ENCODE measurements around the gene ITPA. TPM values are rescaled to one million over a fixed set of nuclear protein-coding genes. Genes with fewer than 3 reads are reported as not detected.

ITPA gene
- total and polyA plus RNA-seq, 2 of the 8 experiments (the other 6 are each of a cell fraction or from before 2014, with no cell fraction given), result 88.2 to 94.0 TPM

DNA sequence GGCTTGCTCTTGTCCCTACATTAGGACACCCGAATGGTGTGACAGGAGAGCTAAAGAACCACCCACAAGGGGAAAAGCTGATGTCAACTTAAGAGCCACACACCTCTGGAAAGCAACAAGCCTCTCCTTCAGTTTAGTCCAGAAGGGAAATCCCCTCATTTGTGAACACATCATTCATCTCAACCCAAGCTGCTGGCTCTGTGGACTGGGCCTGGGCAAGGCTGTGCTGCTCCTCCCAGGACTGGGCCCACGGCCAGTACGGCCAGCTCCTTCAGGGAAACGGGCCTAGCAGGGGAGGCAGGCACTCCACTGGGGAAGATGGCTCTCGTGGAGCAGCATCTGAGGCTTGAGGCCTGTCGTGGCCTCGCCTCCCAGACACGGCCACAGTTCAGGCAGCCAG, 42.5 kb downstream of the ITPA start:
- Histone ChIP-seq H3K9me3 (ENCODE audit: insufficient read depth in 2 of 2, low read depth in 1 of 2, low read length in 1 of 2) (no peaks in the 10 kb centered on the region), H2BK20ac (ENCODE audit: low read length) (no peak overlapping the region), H3K56ac (replicated peaks; ENCODE audit: insufficient read length, low read depth, low read length) (no peak overlapping the region), H2BK12ac (ENCODE audit: low read depth, low read length) (no peak overlapping the region), H3K4me3 (ENCODE audit: extremely low read depth in 1 of 4, insufficient read depth in 2 of 4, low read depth in 3 of 4, low read length in 4 of 4) (no peak overlapping the region), H4K91ac (replicated peaks; ENCODE audit: insufficient read length, low read length) (no peak overlapping the region), H3K4ac (replicated peaks; ENCODE audit: insufficient read length, low read depth, low read length) (no peak overlapping the region), H4K20me1 (replicated peaks in 1 of 2; ENCODE audit: control insufficient read depth in 1 of 2, insufficient read depth in 2 of 2, low read length in 2 of 2) (peaks cover 0 to 3% of the 10 kb centered on the region in 2 experiments), H2AK5ac (ENCODE audit: low read depth, low read length) (no peak overlapping the region), H3K79me1 (ENCODE audit: low read depth, low read length) (no peaks in the 10 kb centered on the region), H2BK5ac (ENCODE audit: low read depth, low read length) (no peak overlapping the region), H3K18ac (ENCODE audit: extremely low read depth, low read length) (no peak overlapping the region), H2AFZ (ENCODE audit: low read length) (no peak overlapping the region), H3K23me2 (ENCODE audit: low read depth, low read length) (peaks cover 4% of the 10 kb centered on the region; the same call in 1 of the 2 replicates), H2BK120ac (replicated peaks; ENCODE audit: low read depth, low read length) (no peak overlapping the region), H3K4me2 (ENCODE audit: insufficient read depth in 1 of 2, low read depth in 2 of 2, low read length in 2 of 2) (no peak overlapping the region), H3K79me2 (ENCODE audit: control insufficient read depth in 1 of 2, insufficient read depth in 2 of 2, low read length in 2 of 2) (no peaks in the 10 kb centered on the region), H3K4me1 (replicated peaks in 1 of 4; ENCODE audit: control insufficient read depth in 3 of 4, insufficient read depth in 4 of 4, low read length in 3 of 4) (peaks cover 0 to 5% (median 1%) of the 10 kb centered on the region in 4 experiments; a peak in 3 of 7 replicates), H3K23ac (ENCODE audit: insufficient read length) (no peak overlapping the region), H4K8ac (ENCODE audit: extremely low read depth, insufficient read depth, low read length) (no peak overlapping the region; the same call in 1 of the 2 replicates), H2BK15ac (ENCODE audit: low read length) (no peak overlapping the region), H3K9ac (replicated peaks in 1 of 4; ENCODE audit: extremely low read depth in 1 of 4, low read depth in 3 of 4, low read length in 3 of 4) (no peak overlapping the region), H3K27ac (ENCODE audit: low read depth, low read length) (no peak overlapping the region), H3K27me3 (replicated peaks in 1 of 4; ENCODE audit: control insufficient read depth in 3 of 4, extremely low read depth in 1 of 4, insufficient read depth in 3 of 4, low read length in 3 of 4) (peaks cover 0 to 24% (median 18%) of the 10 kb centered on the region in 4 experiments; a peak in 6 of 7 replicates), H3K14ac (ENCODE audit: insufficient read length) (no peak overlapping the region), H3K36me3 (ENCODE audit: control insufficient read depth in 2 of 4, insufficient read depth in 4 of 4, low read length in 3 of 4) (peaks cover 0 to 4% (median 0%) of the 10 kb centered on the region in 4 experiments; a peak in 1 of 8 replicates), H4K5ac (ENCODE audit: insufficient read length, low read depth, low read length) (no peak overlapping the region)
- FAIRE-seq (no peak), DNase-seq (ENCODE audit: low read depth in 1 of 2, low spot score in 2 of 2) (no peak)
- CTCF ChIA-PET (ENCODE audit: partially characterized antibody), result interaction anchor here (0.6 to 10.5 kb wide), 18 partner anchors 8 to 182 kb away, joined by 3 to 158 read pairs (median 8); partner anchors contain the start of gene SLC4A11
- 90% methylated on average over 7 of the region's 8 CpGs; no CpG with 5 or more reads in 1 of the 2 experiments for WGBS, 2 experiments (ENCODE audit: extremely low coverage in 1 of 2, insufficient coverage in 1 of 2, insufficient read length in 1 of 2, insufficient replicate concordance in 2 of 2, low coverage in 1 of 2, low lambda C conversion rate in 2 of 2, missing lambda C conversion rate in 1 of 2)
- POLR2A ChIA-PET (ENCODE audit: partially characterized antibody), result interaction anchor here (1.0 kb wide), 1 partner anchor 28 kb away, joined by 3 read pairs; no protein-coding TSS in a partner anchor
- TF ChIP-seq BCL11A (IDR thresholded peaks at IDR 0.05; ENCODE audit: low read depth in 2 of 2, low read length in 2 of 2) (no peak), SRF (IDR thresholded peaks at IDR 0.05; ENCODE audit: low read depth, low read length) (no peak), SAP30 (IDR thresholded peaks at IDR 0.05; ENCODE audit: insufficient read depth, insufficient replicate concordance, low read length) (no peak), CBX8 (IDR thresholded peaks at IDR 0.05; ENCODE audit: borderline replicate concordance, low read depth, low read length) (no peak), RAD21 (IDR thresholded peaks at IDR 0.05 in 1 of 2, conservative IDR thresholded peaks at IDR 0.05 in 1 of 2; ENCODE audit: low read depth in 2 of 2, low read length in 2 of 2) (no peak), CTBP2 (IDR thresholded peaks at IDR 0.05; ENCODE audit: borderline replicate concordance, insufficient read depth, insufficient read length, low read length) (no peak), SIX5 (IDR thresholded peaks at IDR 0.05; ENCODE audit: low read depth, low read length) (no peak), RXRA (IDR thresholded peaks at IDR 0.05; ENCODE audit: insufficient read depth, low read depth, low read length) (no peak), KDM1A (IDR thresholded peaks at IDR 0.05; ENCODE audit: borderline replicate concordance, low read length) (no peak)
- TF ChIP-seq, protein P1, sequence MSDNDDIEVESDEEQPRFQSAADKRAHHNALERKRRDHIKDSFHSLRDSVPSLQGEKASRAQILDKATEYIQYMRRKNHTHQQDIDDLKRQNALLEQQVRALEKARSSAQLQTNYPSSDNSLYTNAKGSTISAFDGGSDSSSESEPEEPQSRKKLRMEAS (IDR thresholded peaks at IDR 0.05), result no peak
